TTC549 (cell line): ENCODE data around the gene KLHL21.

Source experiments
- FAIRE-seq: peaks from 2 replicates; lab custom pipeline; 2012; peaks lifted over from hg19 to GRCh38; lab: Jason Lieb, UNC

Gene KLHL21

DNA sequence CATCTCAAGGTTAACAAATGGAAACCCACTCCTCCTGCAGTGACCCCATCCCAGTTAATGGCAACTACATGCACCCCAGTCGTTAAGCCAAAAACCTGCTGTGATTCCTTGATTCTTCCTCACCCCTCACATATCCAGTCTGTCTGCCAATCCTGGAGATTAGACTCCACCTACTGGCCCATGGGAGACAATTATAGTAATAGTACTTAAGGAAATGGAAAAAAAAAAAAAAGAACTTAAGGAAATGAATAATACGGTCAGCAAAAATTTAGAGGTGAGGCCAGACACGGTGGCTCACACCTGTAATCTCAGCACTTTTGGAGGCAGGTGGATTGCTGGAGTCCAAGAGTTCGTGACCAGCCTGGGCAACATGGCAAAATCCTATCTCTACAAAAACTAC, 55.4 kb downstream of the KLHL21 start:
- FAIRE-seq = no peak

DNA sequence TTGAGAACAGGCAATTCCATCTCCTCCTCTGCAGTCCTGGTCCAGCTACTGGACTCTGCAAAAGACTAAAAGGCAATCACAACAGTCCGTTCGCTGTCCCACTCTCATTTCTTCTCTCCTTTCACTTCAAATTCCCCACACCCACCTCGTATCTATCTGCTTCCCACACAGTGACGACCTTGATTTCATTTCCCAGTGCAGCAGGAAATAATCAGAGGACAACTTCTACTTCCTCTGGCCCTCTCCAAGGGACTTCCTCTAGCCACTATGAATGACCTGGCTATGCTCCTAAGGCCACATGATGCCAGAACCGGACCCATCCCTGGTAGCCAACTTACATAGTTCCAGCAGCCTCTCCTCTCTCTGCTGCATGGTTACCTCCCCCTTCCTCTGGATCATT, 56.3 kb downstream of the KLHL21 start:
- FAIRE-seq = no peak

DNA sequence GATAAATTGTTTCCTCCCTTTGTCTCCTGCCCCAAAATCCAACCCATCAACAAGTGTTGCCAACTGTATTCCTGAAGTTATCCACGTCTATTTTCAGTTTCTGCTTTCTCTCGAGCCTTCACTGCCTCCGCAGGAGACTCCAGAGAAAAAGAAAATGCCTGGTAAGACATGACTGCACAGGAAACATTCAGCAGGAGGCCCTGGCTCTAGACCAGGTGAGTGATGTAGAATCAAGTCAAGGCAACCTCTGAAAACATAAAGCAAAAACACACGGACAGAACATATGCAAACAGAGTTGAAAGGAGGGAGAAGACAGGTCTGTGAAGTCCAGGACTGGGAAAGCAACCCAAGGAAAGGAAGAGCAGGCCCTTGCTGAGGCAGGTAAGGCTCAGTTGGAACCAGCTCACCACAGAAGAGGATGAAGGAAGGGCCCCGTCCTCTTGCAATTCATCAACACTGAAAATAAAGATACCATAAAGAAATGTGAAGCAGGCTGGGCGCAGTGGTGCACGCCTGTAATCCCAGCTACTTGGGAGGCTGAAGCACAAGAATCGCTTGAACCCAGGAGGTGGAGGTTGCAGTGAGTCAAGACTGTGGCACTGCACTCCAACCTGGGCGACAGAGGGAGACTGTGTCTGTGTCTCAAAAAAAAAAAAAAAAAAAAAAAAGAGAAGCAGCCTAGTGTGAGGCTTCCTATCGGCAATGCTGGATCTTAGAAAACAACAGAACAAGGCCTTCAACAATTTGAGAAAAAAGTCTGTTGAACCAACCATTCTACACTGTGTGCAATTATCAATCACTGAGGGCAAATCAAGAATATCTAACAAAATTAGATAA, 57.2 kb downstream of the KLHL21 start:
- no peak for FAIRE-seq

DNA sequence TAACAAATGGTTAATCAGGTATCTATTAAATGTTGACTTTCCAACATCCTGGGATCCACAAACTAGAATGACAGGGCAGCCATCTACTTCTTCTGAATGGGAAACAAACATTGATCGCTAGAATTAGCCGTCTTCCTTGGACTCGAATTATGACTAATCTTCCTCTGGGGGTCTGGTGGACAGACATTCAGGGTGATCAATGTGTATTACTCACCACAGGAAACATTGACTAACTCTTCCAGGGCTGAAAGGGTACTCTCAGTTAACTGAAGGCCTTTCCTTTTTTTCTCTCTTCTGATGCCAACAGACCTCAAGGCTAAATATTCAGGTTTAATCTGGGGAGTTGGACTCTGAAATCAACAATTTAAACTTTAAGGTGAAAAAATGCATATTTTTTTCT, 57.8 kb downstream of the KLHL21 start:
- no peak for FAIRE-seq
